GM21723 (cell line): ENCODE data around the gene FOXL2NB.

ENCODE experiments used
- ATAC-seq: cut with Tn5 transposase; IDR thresholded peaks from one replicate; pipeline ENCODE4 v1.9.1; 2021; ENCODE audit warnings: mild to moderate bottlenecking, moderate library complexity; ENCODE audit not compliant: unreplicated experiment

Gene FOXL2NB

GRCh38 chr3:138987181-138987580 is 40.2 kb downstream of the FOXL2NB start:
- ATAC-seq = no peak

- ATAC-seq = no peak
Observed at GRCh38 chr3:138995706-138996105, 48.7 kb downstream of the FOXL2NB start.
